HG02798 (cell line): ENCODE measurements around the gene TKTL1.
A peak's percentile ranks its signal among the peaks of the same experiment; 100 is the strongest.

Source experiments
- ATAC-seq: cut with Tn5 transposase; IDR thresholded peaks from one replicate; pipeline ENCODE4 v1.9.1; 2021; ENCODE audit warnings: mild to moderate bottlenecking; ENCODE audit not compliant: unreplicated experiment, poor library complexity

TKTL1 gene

DNA sequence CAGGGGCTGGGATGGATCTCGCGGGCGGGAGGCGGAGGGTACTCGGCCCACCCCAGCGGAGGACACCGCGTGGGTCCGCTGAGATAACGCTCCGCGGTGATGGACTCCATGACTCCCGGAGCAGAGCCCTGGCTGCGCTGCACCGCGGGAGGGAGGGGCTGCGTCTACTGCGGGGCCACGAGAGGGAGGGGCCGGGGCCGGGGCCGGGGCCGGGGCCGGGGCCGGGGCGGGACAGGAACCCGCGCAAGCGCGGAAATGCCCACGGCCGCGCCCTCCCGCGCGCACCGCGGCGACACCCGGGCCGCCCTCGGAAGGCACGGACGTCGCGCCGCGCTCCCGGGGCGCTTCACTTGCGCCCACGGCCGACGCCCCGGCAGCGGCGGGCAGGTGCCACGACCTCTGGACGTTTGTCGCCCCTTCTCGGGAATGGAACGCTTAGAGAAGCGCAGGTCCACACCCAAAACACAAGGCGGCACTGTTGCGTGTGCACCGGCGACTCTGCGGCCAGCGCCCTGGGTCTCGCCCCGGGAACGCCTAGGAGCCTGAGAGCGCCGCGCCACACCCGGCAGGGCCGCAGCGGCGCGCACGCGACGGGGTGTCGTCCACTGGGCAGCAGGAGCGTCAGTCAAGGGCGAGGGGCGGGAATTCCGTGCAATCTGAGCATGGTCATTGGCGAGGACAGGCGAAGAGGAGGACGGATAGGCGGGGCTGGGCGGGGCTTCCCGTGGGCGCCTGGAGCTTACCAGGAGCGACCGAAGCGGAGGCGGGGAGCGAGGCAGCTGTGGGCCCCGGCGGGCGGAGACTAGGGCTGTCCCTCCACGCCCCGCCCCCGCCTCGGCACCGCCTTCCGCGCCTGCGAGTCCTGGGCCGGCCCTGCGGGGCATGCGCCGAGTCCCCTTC is 46.1 kb downstream of the TKTL1 start:
- peak; percentile 80 for ATAC-seq

DNA sequence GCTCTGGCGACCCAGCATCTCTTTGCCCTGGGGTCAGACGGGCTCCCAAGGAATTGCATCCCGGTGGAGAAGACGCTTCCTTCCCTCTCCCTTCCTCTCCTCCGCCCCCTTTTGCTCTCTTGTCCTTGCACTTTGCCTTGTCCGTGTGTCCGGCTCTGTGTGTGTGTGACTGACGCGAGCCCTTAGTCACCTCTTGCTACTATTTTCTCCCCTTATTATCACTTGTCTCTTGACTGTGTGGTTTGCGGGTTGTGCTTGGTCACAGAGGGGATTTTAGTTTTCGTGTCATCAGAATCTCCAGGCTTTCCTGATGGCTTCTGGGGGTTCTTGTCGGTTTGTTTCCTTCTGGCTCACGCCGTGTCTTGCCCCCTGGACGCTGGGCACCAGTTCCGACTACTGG is 47.5 kb downstream of the TKTL1 start:
- ATAC-seq: peak; percentile 15

GRCh38 chrX:154343620-154344019 is 48.0 kb downstream of the TKTL1 start:
- peak; percentile 33 for ATAC-seq

DNA sequence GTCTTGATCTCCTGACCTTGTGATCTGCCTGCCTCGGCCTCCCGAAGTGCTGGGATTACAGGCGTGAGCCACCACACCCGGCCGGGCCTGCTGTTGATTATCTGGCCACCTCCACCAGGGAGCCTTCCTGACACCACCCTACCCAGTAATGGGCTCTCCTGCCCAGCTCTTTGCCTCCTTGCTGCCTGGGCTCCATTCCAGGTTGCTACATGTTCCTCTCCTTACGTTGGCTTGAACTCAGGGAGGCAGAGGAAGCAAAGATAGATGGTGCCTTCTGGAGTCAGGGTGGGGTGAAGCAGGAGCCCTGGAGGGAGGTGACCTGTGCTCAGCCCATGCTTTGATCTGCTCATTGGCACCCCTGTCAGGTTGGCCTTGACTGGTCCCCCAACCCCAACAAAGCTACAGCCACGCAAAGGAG is 52.5 kb downstream of the TKTL1 start:
- no peak for ATAC-seq

DNA sequence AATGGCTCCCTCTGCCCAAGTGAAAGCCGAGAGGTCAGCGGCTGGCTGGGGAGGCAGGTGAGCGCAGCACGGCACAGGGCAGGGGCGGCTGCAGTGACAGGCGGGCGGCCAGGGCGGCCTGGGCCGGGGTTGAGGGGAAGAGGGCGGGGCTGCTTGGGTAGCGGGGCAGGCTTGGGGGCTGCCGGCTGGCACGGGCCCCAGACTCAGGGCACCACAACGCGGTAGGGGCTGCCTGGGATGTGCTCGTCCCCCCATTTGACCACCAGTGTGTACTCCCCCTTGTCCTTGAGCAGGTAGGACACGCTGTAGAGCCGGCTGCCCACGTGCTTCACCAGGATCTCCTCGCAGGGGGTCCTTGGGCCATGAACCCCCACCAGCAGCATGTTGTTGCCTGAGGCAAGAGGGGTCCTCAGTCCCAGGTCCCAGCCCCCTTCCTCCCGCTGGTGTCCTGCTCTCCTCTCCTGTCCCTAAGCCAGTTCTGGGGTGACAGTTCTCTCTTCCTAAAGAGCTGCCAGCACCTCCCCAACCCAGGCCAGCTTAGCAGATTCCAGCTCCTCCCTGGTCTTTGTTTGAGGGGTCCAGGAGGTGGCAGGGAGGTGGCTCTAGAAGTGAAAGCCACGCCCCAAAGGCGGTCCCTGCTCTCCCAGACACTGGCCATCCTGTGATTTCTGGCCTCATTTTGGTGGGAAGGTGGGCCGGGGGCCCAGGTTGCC is 53.2 kb downstream of the TKTL1 start:
- ATAC-seq: no peak

DNA sequence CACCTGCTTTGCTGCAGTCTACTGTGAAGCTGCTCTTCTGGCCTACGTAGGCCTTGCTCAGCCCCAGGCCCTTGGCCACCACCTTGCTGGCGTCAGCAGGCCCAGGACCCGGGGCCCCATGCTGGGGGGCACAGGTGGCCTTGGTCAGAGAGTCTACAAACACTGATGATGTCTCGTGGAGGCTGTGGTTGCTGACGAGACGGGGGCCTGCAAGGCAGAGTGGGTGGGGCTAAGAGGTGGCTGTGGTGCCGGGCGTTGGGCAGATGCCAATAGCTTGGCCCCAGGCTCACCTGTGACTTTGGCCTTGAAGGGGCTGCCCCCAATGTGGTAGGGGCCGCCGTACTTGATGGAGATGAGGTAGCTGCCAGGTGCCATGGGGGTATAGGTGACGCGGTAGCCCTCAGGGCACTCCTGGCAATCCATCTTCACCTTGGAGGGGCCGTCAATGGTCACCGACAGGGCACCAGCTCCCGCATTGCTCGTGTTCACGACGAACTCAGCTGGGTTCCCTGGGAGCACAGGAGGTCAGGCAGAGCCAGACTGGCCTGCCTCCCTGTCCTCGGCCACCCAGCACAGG is 53.9 kb downstream of the TKTL1 start:
- no peak for ATAC-seq

DNA sequence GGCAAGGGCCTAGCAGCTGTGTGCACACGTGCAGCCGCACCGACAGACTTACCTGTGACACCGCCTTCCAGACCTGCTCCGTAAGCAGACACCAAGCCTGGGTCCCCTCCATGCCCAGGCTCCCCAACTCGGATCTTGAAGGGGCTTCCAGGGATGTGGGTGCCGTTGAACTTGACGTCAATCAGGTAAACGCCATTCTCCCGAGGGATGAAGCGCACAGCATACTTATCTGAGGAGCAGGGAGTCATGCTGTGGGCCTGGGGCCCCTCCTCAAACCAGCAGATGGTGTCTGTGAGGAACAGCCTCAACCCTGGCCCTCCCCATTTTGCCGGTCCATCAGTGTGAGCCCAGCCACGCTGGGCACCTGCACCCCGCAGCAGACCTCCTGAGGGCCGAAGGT is 54.4 kb downstream of the TKTL1 start:
- no peak for ATAC-seq

GRCh38 chrX:154350429-154351182 is 55.0 kb downstream of the TKTL1 start:
- no peak for ATAC-seq

- ATAC-seq: no peak
Measured at GRCh38 chrX:154351183-154352011, 55.8 kb downstream of the TKTL1 start.

- ATAC-seq: no peak
Measured at GRCh38 chrX:154352012-154352401, 56.4 kb downstream of the TKTL1 start.

- no peak for ATAC-seq
Measured at GRCh38 chrX:154352466-154352865, 56.9 kb downstream of the TKTL1 start.

DNA sequence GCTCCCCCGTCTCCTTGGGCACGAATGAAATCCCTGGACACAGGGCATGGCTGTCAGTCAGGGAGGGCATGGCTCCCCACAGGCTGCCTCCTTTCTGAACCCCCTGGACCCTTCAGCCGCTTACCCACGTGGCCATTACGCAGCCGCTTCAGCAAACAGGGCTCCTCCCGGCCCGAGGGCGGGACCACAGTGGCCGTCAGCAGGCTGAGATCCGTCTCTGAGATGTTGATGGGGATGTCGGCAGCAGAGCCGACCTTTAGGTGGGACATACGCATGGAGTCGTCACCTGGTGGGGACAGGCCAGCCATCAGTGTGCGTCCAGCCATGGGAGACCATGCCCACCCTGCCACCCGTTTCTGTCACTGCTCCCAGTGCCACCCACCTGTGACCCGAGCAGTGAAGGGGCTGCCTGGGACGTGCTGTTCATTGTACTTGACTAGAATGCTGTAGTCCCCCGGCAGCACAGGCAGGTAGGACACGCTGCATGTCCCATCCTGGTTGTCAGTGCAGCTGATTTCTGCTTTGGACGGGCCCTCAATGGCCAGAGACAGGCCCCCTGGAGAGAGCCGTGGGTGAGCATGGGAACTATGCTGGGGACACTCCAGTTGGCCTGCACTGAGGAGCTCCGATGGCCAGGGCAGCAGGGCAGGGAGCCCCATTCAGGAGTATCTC is 57.7 kb downstream of the TKTL1 start:
- no peak for ATAC-seq

- ATAC-seq: no peak
Measured at GRCh38 chrX:154354013-154354412, 58.4 kb downstream of the TKTL1 start.

GRCh38 chrX:154354516-154354915 is 58.9 kb downstream of the TKTL1 start:
- no peak for ATAC-seq

GRCh38 chrX:154355094-154355775 is 59.6 kb downstream of the TKTL1 start:
- no peak for ATAC-seq

DNA sequence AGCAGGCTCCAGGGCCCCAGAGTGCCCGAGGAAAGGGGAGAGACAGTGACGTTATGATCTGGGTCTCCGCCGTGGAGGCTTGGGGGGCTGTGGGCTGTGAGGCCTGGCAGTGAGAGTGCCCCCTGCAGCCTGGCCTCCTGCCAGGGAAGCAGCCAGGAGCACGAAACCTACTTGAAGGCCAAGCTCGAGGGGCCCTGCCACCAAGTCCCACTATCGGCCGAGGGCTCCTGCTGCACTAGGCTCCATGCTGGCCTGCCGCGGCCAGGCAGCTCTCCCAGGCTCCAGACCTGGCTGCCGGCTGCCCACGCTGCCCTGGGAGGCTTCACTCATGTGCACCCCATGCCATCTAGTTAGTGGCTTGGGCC is 60.2 kb downstream of the TKTL1 start:
- no peak for ATAC-seq

DNA sequence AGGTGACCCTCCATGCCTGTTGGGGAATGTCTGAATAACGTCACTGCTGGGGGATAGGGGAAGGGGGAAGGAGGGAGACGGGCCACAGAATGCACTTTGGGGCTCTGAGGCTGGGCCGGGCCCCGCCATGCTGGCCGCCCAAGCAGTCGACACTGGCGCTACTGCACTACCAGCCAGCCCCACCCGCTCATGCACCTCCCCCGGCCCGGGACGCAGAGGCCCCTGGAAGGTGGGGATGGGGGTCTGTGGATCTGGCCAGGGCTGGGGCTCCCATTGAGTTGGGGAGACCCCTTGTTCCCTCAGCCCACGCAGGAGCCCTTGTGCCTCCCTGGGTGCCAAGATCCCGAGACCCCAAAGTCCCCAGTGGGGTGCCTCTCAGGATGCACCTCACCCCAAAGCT is 61.0 kb downstream of the TKTL1 start:
- ATAC-seq: no peak

DNA sequence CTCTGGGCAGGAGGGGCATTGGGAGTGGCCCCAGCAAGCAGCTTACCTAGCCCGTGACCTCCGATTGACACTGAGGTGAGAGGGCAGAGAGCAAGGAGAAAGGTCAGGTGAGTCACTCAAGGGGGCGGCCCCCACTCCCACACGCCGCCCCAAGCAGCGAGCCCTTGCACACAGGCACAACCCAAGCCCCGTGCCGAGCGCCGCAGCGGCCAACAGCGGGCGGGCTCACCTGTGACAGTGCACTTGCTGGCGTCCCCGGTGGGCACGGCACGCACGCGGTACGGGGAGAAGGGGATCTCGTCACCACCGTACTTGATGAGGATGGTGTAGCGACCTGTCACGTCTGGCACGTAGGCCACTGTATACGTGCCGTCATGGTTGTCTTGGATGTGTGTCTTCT is 61.6 kb downstream of the TKTL1 start:
- no peak for ATAC-seq

DNA sequence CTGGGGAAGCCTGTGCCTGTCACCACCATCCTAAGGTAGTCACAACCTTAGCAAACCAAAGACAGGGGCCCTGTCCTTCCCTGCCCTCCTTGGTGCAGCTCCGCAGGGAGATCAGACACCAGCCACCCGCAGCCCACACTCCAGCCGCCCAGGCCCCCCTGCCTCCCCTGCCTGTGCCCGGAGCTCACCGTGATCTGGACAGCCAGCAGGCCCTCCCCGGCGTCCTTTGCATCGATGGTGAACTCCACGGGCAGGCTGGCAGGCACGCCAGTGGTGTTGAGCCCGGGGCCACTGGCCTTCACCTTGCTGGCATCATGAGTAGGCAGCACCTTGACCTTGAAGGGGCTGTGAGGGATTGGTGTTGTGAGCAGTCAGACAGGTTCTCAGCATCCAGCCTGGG is 62.4 kb downstream of the TKTL1 start:
- no peak for ATAC-seq
